Measurements from ENCODE around the gene ICAM5.

DNA sequence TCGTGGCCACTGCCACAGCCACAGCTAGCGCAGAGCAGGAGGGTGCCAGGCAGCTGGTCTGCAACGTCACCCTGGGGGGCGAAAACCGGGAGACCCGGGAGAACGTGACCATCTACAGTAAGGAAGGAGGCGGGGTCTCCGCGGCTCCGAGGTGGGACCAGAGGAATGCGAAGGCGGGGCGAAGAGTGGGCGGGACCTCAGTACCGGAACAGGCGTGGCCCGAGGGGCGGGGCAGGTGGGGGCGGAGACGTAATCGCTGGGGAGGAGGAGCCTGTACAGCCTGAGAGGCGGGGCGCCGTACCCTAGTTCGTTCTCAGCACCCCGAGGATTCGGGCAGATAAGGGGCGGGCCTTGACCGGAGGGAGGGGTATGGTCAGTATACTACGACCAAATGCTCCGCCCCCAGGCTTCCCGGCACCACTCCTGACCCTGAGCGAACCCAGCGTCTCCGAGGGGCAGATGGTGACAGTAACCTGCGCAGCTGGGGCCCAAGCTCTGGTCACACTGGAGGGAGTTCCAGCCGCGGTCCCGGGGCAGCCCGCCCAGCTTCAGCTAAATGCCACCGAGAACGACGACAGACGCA, 2.5 kb downstream of the ICAM5 start:
- TF ChIP-seq, protein P1, sequence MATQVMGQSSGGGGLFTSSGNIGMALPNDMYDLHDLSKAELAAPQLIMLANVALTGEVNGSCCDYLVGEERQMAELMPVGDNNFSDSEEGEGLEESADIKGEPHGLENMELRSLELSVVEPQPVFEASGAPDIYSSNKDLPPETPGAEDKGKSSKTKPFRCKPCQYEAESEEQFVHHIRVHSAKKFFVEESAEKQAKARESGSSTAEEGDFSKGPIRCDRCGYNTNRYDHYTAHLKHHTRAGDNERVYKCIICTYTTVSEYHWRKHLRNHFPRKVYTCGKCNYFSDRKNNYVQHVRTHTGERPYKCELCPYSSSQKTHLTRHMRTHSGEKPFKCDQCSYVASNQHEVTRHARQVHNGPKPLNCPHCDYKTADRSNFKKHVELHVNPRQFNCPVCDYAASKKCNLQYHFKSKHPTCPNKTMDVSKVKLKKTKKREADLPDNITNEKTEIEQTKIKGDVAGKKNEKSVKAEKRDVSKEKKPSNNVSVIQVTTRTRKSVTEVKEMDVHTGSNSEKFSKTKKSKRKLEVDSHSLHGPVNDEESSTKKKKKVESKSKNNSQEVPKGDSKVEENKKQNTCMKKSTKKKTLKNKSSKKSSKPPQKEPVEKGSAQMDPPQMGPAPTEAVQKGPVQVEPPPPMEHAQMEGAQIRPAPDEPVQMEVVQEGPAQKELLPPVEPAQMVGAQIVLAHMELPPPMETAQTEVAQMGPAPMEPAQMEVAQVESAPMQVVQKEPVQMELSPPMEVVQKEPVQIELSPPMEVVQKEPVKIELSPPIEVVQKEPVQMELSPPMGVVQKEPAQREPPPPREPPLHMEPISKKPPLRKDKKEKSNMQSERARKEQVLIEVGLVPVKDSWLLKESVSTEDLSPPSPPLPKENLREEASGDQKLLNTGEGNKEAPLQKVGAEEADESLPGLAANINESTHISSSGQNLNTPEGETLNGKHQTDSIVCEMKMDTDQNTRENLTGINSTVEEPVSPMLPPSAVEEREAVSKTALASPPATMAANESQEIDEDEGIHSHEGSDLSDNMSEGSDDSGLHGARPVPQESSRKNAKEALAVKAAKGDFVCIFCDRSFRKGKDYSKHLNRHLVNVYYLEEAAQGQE (IDR thresholded peaks at IDR 0.05; ENCODE audit: borderline replicate concordance): no peak
- TF ChIP-seq, protein P2, sequence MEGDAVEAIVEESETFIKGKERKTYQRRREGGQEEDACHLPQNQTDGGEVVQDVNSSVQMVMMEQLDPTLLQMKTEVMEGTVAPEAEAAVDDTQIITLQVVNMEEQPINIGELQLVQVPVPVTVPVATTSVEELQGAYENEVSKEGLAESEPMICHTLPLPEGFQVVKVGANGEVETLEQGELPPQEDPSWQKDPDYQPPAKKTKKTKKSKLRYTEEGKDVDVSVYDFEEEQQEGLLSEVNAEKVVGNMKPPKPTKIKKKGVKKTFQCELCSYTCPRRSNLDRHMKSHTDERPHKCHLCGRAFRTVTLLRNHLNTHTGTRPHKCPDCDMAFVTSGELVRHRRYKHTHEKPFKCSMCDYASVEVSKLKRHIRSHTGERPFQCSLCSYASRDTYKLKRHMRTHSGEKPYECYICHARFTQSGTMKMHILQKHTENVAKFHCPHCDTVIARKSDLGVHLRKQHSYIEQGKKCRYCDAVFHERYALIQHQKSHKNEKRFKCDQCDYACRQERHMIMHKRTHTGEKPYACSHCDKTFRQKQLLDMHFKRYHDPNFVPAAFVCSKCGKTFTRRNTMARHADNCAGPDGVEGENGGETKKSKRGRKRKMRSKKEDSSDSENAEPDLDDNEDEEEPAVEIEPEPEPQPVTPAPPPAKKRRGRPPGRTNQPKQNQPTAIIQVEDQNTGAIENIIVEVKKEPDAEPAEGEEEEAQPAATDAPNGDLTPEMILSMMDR (IDR thresholded peaks at IDR 0.05; ENCODE audit: poor library complexity, severe bottlenecking): no peak
